Left lung (tissue), 10 donors: ENCODE measurements around the gene CD40. TPM values are rescaled to one million over a fixed set of nuclear protein-coding genes. Genes with fewer than 3 reads are reported as not detected.
A peak's percentile ranks its signal among the peaks of the same experiment; 100 is the strongest.

ENCODE experiments used
- ATAC-seq: fragments of 200-7000 bp; cut with Tn5 transposase; one replicate; pipeline ENCODE4 v1.9.1; 2020; ENCODE audit warnings: moderate library complexity
- DNase-seq, 4 donors: peaks; one replicate each; pipeline ENCODE4 v3.0.0-alpha.2; 2013 to 2020
- H3K27ac ChIP-seq, 2 donors: fragments of 200-600 bp; sonication (generic) in 1 of 2; one replicate each; pipeline versions ENCODE4 v1.5.0 to v1.8.0; 2020 to 2021
- H3K27me3 ChIP-seq, 2 donors: fragments of 200-600 bp; sonication (generic) in 1 of 2; one replicate each; pipeline versions ENCODE4 v1.5.0 to v1.8.0; 2020 to 2021
- H3K36me3 ChIP-seq, 2 donors: fragments of 200-600 bp; sonication (generic) in 1 of 2; one replicate each; pipeline versions ENCODE4 v1.5.0 to v1.8.0; 2020 to 2021
- H3K4me1 ChIP-seq, 2 donors: fragments of 200-600 bp; one replicate each; pipeline ENCODE4 v1.8.0; 2021
- H3K4me3 ChIP-seq, 2 donors: fragments of 200-600 bp; sonication (generic) in 1 of 2; one replicate each; pipeline versions ENCODE4 v1.5.0 to v1.8.0; 2020 to 2021; ENCODE audit warnings: mild to moderate bottlenecking in 1 of 2
- H3K9me3 ChIP-seq, 2 donors: fragments of 200-600 bp; sonication (generic) in 1 of 2; one replicate each; pipeline versions ENCODE4 v1.5.0 to v1.8.0; 2020 to 2021
- intact Hi-C, 2 donors: fragments of 100-400 bp; cut with DNase I; formaldehyde crosslinking; loops; one replicate each; pipeline versions ENCODE4 v1.11.2 to v1.14.2; 2022
- polyA plus RNA-seq, 6 donors: library from polyadenylated mRNA; unstranded; fragments of 120-200 nt; gene quantifications; one replicate each; pipeline ENCODE4 v1.2.1, GENCODE V29; 2013; ENCODE audit not compliant: insufficient read length in 6 of 6
- total RNA-seq, 2 donors: library from RNA; stranded (reverse); fragmentation: NEBNext Ultra II Directional; extraction: Animal tissue kit (Norgen Biotek cat#: 25700); gene quantifications; one replicate each; pipeline ENCODE4 v1.2.1, GENCODE V29; 2021
- TF ChIP-seq, protein P1 (sequence below), 2 donors: fragments of 200-600 bp; sonication (generic) in 1 of 2; IDR thresholded peaks; one replicate each; pipeline versions ENCODE4 v1.5.0 to v1.8.0; 2021; ENCODE audit warnings: antibody characterized with exemption in 2 of 2
- donor health status: DM: no; HTN: yes; CAD: no.
- donor health status: DM: no; HTN: no; CAD: no.

Gene CD40
- total and polyA plus RNA-seq, 8 donors = 13.9 to 27.6 (median 19.0) TPM

DNA sequence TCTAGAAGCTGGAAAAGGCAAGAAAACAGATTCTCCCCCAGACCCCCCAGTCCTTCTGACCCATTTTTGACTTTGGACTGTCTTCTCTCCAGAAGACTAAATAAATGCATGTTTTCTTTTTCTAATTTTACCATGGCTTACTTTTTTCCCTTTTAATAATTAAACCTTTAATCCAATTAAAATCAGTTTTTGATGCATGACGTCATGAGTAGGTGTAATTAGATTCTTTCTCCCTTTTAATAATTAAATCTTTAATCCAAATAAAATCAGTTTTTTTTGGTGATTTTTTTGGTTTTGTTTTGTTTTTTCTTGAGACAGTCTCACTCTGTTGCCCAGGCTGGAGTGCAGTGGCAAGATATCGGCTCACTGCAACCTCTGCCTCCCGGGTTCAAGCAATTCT lies 15.2 kb upstream of the CD40 start:
- peaks cover 30 to 76% of the 10 kb centered on the region in 2 donors for H3K27me3 ChIP-seq
- H3K4me1 ChIP-seq = no peaks in the 10 kb centered on the region
- H3K27ac ChIP-seq = no peak overlapping the region
- TF ChIP-seq, protein P1, sequence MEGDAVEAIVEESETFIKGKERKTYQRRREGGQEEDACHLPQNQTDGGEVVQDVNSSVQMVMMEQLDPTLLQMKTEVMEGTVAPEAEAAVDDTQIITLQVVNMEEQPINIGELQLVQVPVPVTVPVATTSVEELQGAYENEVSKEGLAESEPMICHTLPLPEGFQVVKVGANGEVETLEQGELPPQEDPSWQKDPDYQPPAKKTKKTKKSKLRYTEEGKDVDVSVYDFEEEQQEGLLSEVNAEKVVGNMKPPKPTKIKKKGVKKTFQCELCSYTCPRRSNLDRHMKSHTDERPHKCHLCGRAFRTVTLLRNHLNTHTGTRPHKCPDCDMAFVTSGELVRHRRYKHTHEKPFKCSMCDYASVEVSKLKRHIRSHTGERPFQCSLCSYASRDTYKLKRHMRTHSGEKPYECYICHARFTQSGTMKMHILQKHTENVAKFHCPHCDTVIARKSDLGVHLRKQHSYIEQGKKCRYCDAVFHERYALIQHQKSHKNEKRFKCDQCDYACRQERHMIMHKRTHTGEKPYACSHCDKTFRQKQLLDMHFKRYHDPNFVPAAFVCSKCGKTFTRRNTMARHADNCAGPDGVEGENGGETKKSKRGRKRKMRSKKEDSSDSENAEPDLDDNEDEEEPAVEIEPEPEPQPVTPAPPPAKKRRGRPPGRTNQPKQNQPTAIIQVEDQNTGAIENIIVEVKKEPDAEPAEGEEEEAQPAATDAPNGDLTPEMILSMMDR (IDR thresholded peaks at IDR 0.05) = no peak
- ATAC-seq (no peak), DNase-seq (no peak)
- H3K36me3 ChIP-seq = no peaks in the 10 kb centered on the region
- no peak overlapping the region for H3K4me3 ChIP-seq
- intact Hi-C loops = no loop called here
- no peaks in the 10 kb centered on the region for H3K9me3 ChIP-seq

DNA sequence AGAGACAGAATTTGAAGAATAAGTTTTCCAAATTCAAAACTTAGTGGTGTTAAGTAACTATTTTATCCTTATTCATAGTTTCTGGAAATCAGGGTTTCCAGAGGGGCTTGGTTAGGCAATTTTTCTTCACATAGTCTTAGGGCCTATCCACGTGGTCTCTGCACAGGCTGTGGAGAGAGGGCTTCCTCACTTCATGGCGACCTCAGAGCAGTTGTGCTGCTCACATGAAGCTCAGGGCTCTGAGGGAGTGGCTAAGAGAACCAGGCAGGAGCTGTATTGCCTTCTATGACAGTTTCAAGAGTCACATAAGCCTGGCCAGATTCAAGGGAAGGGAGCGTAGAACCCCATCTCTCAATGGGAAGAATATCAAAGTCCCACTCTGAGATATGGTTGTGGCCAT lies 13.9 kb upstream of the CD40 start:
- intact Hi-C loops = no loop called here
- H3K27me3 ChIP-seq = peaks cover 20 to 70% of the 10 kb centered on the region in 2 donors
- TF ChIP-seq, protein P1 (IDR thresholded peaks at IDR 0.05) = no peak

DNA sequence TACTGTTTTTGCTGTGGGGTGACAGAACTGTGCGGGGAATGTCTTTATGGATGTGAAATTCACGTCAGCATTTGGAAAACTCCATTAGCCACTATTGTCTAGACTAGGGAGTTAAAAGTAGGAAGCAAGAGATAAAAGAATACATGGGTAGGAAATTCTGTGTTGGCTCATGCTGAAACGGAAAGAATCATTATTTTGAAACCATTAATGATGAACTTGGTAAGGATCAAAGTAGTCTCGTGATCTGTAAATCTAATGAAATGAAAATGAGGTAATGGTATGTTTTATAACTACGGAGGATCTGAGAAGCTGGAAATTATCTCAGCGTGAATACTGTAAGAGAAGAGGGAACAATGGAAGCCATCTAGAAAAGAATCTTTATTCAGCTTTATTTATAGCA lies 11.1 kb upstream of the CD40 start:
- ATAC-seq (no peak), DNase-seq (no peak)
- no peak overlapping the region for H3K4me3 ChIP-seq
- H3K36me3 ChIP-seq = no peaks in the 10 kb centered on the region
- H3K27me3 ChIP-seq = peaks cover 4 to 58% of the 10 kb centered on the region in 2 donors
- no peak overlapping the region for H3K27ac ChIP-seq
- no peaks in the 10 kb centered on the region for H3K9me3 ChIP-seq
- intact Hi-C loops = no loop called here
- H3K4me1 ChIP-seq = peaks cover 0 to 7% of the 10 kb centered on the region in 2 donors
- TF ChIP-seq, protein P1 (IDR thresholded peaks at IDR 0.05) = no peak

More for the DNA sequence above, 13.9 kb upstream of the CD40 start:
- DNase-seq (no peak), ATAC-seq (no peak)
- Histone ChIP-seq H3K9me3 (no peaks in the 10 kb centered on the region), H3K36me3 (no peaks in the 10 kb centered on the region), H3K4me1 (no peaks in the 10 kb centered on the region), H3K4me3 (no peak overlapping the region), H3K27ac (no peak overlapping the region)

DNA sequence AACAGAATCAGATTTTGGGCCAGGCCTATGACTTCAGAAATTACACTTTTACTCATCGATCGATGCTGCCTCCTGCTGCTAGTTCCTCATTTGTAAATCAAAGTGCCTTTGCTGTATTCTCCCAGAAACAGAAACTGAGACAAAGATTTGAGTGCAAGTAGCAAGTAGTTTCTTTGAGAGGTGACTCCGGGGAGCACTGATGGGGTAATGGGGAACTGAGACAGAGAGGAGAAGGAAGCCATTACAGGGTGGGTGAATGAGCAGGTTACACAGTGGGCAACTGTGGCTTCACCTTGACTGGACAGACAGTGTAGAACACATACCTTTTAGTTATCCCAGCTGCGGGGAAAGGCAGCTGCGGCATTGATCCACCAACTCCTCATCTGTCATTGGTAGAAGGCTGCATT lies 9.7 kb upstream of the CD40 start:
- peaks cover 4 to 45% of the 10 kb centered on the region in 2 donors for H3K27me3 ChIP-seq
- ATAC-seq = peak; percentile 25
- H3K4me1 ChIP-seq = peaks cover 0 to 7% of the 10 kb centered on the region in 2 donors
- H3K27ac ChIP-seq = no peak overlapping the region
- no peaks in the 10 kb centered on the region for H3K9me3 ChIP-seq
- no peak overlapping the region for H3K4me3 ChIP-seq
- no peaks in the 10 kb centered on the region for H3K36me3 ChIP-seq
- DNase-seq = no peak
- TF ChIP-seq, protein P1 (IDR thresholded peaks at IDR 0.05) = no peak
- intact Hi-C loops = no loop called here

DNA sequence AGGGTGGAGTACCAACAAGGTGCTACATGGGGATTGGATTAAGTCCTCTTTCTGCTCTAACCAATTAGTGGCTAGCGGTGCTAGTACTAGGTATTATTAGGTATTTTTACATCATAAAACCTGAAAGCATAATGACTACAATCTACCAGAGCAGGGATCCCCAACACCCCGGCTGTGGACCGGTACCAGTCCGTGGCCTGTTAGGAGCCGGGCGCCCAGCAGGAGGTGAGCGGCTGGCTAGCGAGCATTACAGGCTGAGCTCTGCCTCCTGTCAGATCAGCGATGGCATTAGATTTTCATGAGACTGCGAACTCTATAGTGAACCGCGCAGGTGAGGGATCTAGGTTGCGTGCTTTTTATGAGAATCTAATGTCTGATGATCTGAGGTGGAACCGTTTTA lies 9.1 kb upstream of the CD40 start:
- peaks cover 4 to 41% of the 10 kb centered on the region in 2 donors for H3K27me3 ChIP-seq
- no peak for DNase-seq
- no peak for ATAC-seq
- TF ChIP-seq, protein P1 (IDR thresholded peaks at IDR 0.05) = no peak
- peaks cover 0 to 7% of the 10 kb centered on the region in 2 donors for H3K4me1 ChIP-seq
- no peaks in the 10 kb centered on the region for H3K9me3 ChIP-seq
- no peaks in the 10 kb centered on the region for H3K36me3 ChIP-seq
- intact Hi-C loops = no loop called here
- H3K27ac ChIP-seq = no peak overlapping the region
- H3K4me3 ChIP-seq = no peak overlapping the region
